GM23338 (cell line): ENCODE measurements around the gene RPL10. TPM values are rescaled to one million over a fixed set of nuclear protein-coding genes. Genes with fewer than 3 reads are reported as not detected.

Experiments
- ATAC-seq: fragments of 200-7000 bp; cut with Tn5 transposase; 3 replicates; pipeline ENCODE4 v1.9.1; 2020
- DNase-seq: peaks from one replicate; pipeline ENCODE4 v3.0.0-alpha.2; 2015; ENCODE audit warnings: low spot score
- H2AFZ ChIP-seq: fragments of 200-600 bp; sonication (generic); 2 replicates; pipeline ENCODE4 v1.8.0; 2016; ENCODE audit warnings: antibody characterized with exemption, mild to moderate bottlenecking, moderate library complexity
- H3F3A ChIP-seq: fragments of 200-600 bp; sonication (generic); replicated peaks from 2 replicates; pipeline ENCODE4 v1.8.0; 2017; ENCODE audit warnings: antibody characterized with exemption, mixed run types, low read depth
- H3K27ac ChIP-seq: fragments of 200-600 bp; sonication (generic); 2 replicates; pipeline ENCODE4 v1.6.1; 2016; ENCODE audit warnings: low read depth
- H3K27me3 ChIP-seq: fragments of 200-600 bp; sonication (generic); 2 replicates; pipeline ENCODE4 v1.8.0; 2016; ENCODE audit warnings: mild to moderate bottlenecking, mixed run types, moderate library complexity; ENCODE audit not compliant: insufficient read depth
- H3K36me3 ChIP-seq: fragments of 200-600 bp; sonication (generic); 2 replicates; pipeline ENCODE4 v1.8.0; 2016; ENCODE audit warnings: mild to moderate bottlenecking; ENCODE audit not compliant: insufficient read depth
- H3K4me1 ChIP-seq: fragments of 200-600 bp; sonication (generic); 2 replicates; pipeline ENCODE4 v1.8.0; 2016; ENCODE audit warnings: mild to moderate bottlenecking, moderate library complexity; ENCODE audit not compliant: insufficient read depth
- H3K4me2 ChIP-seq: fragments of 200-600 bp; sonication (generic); 2 replicates; pipeline ENCODE4 v1.7.1; 2017; ENCODE audit warnings: mixed run types
- H3K4me3 ChIP-seq: fragments of 200-600 bp; sonication (generic); 2 replicates; pipeline ENCODE4 v1.6.1; 2016; ENCODE audit warnings: mixed run types
- H3K79me2 ChIP-seq: fragments of 200-600 bp; sonication (generic); replicated peaks from 2 replicates; pipeline ENCODE4 v1.8.0; 2017; ENCODE audit warnings: mild to moderate bottlenecking; ENCODE audit not compliant: insufficient read depth
- H3K9me2 ChIP-seq: fragments of 200-600 bp; sonication (generic); 2 replicates; pipeline ENCODE4 v1.8.0; 2017; ENCODE audit not compliant: insufficient read depth
- H4K20me1 ChIP-seq: fragments of 200-600 bp; sonication (generic); replicated peaks from 2 replicates; pipeline ENCODE4 v1.8.0; 2017; ENCODE audit warnings: mild to moderate bottlenecking; ENCODE audit not compliant: insufficient read depth
- H3K27ac Mint-ChIP-seq: 2 replicates; pipeline ENCODE4 v1.8.0; 2020; ENCODE audit warnings: inconsistent platforms, mild to moderate bottlenecking, moderate library complexity, mixed read lengths
- H3K27me3 Mint-ChIP-seq: 3 replicates; pipeline ENCODE4 v1.8.0; 2022; ENCODE audit warnings: low read depth, mild to moderate bottlenecking, moderate library complexity, mixed read lengths, inconsistent platforms; ENCODE audit not compliant: insufficient read depth, poor library complexity
- H3K36me3 Mint-ChIP-seq: 3 replicates; pipeline ENCODE4 v1.8.0; 2021; ENCODE audit warnings: low read depth, mild to moderate bottlenecking, inconsistent platforms, moderate library complexity, mixed read lengths
- H3K4me1 Mint-ChIP-seq: 3 replicates; pipeline ENCODE4 v1.8.0; 2020; ENCODE audit warnings: mild to moderate bottlenecking, inconsistent platforms, mixed read lengths
- H3K4me3 Mint-ChIP-seq: 3 replicates; pipeline ENCODE4 v1.8.0; 2021; ENCODE audit warnings: moderate library complexity, mild to moderate bottlenecking, inconsistent platforms, mixed read lengths
- H3K9me3 Mint-ChIP-seq: 3 replicates; pipeline ENCODE4 v1.8.0; 2020; ENCODE audit warnings: moderate library complexity, mild to moderate bottlenecking, inconsistent platforms, mixed read lengths
- CREB1 ChIP-seq: fragments of 250-450 bp; sonication (Bioruptor Pico); IDR thresholded peaks from 2 replicates; pipeline ENCODE4 v1.5.0; 2020; ENCODE audit warnings: low read depth, mild to moderate bottlenecking, moderate library complexity
- CTCF ChIP-seq, 2 experiments: fragments of 200-600 bp in 1 of 2; sonication (generic) in 1 of 2; conservative IDR thresholded peaks; 2 replicates each; pipeline versions ENCODE4 v1.5.1 to v1.6.1; 2016 to 2017; ENCODE audit warnings: antibody characterized with exemption in 2 of 2, low read depth in 2 of 2, mild to moderate bottlenecking in 2 of 2, moderate library complexity in 1 of 2
- EZH2 ChIP-seq: fragments of 200-600 bp; sonication (generic); IDR thresholded peaks from one replicate; pipeline ENCODE4 v1.8.0; 2017; ENCODE audit warnings: antibody characterized with exemption, mild to moderate bottlenecking, low read depth; ENCODE audit not compliant: unreplicated experiment
- EZH2phosphoT487 ChIP-seq: fragments of 200-600 bp; sonication (generic); IDR thresholded peaks from one replicate; pipeline ENCODE4 v1.8.1; 2018; ENCODE audit warnings: antibody characterized with exemption; ENCODE audit not compliant: unreplicated experiment
- JUNB ChIP-seq: IDR thresholded peaks from one replicate; pipeline ENCODE4 v1.6.1; 2016; ENCODE audit warnings: antibody characterized with exemption; ENCODE audit not compliant: unreplicated experiment
- NANOG ChIP-seq: IDR thresholded peaks from 2 replicates; pipeline ENCODE4 v1.6.1; 2016; ENCODE audit warnings: antibody characterized with exemption, borderline replicate concordance
- POLR2AphosphoS5 ChIP-seq: IDR thresholded peaks from 2 replicates; pipeline ENCODE4 v1.6.1; 2016; ENCODE audit warnings: antibody characterized with exemption, low read depth
- REST ChIP-seq: IDR thresholded peaks from one replicate; pipeline ENCODE4 v1.6.1; 2018; ENCODE audit warnings: antibody characterized with exemption; ENCODE audit not compliant: unreplicated experiment
- STAT1 ChIP-seq: IDR thresholded peaks from one replicate; pipeline ENCODE4 v1.6.1; 2016; ENCODE audit warnings: antibody characterized with exemption; ENCODE audit not compliant: unreplicated experiment
- ZNF114 ChIP-seq: fragments of 250-450 bp; sonication (Bioruptor Pico); IDR thresholded peaks from 2 replicates; pipeline ENCODE4 v1.5.0; 2020; ENCODE audit warnings: mild to moderate bottlenecking, moderate library complexity
- ZNF331 ChIP-seq: fragments of 250-450 bp; sonication (Bioruptor Pico); IDR thresholded peaks from 2 replicates; pipeline ENCODE4 v1.5.0; 2020; ENCODE audit warnings: low read depth, mild to moderate bottlenecking, moderate library complexity
- ZNF462 ChIP-seq: fragments of 250-450 bp; sonication (Bioruptor Pico); IDR thresholded peaks from 2 replicates; pipeline ENCODE4 v1.5.0; 2020; ENCODE audit warnings: mild to moderate bottlenecking, moderate library complexity
- polyA plus RNA-seq: library from polyadenylated mRNA; unstranded; fragments of >200 nt; fragmentation: Nextera tagmentation; extraction: Ambion mirVana; gene quantifications from 2 replicates; pipeline ENCODE4 v1.2.1, GENCODE V29; 2016
- total RNA-seq: library from RNA; depleted of rRNA; stranded (reverse); fragments of >200 nt; shearing (Covaris generic); gene quantifications from 2 replicates; pipeline ENCODE4 v1.2.3, GENCODE V29; 2014
- TF ChIP-seq, protein P1 (sequence below): IDR thresholded peaks from 2 replicates; pipeline ENCODE4 v1.6.1; 2016; ENCODE audit warnings: antibody characterized with exemption

The RPL10 gene
- total and polyA plus RNA-seq, 2 experiments from 2014 or later = 1,696 to 4,929 TPM

DNA sequence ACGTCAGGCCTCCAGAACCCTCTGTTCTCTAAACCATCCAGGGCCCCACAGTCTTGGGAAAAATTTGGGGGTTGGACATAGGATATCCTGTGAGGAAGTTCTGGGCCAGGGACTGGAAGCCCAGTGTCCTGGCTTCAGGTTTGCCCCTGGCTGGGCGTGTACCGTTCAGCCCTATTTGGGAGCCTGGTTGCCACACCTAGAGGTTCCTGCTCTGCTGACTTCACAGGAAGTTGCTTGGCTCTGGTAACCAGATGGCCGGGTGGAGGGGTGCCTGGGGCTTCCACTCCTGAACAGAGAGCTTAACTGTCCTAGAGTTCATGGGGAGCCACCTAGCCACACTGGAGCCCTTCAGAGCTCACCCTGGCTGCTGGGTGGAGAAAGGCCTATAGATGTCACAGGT, 14.3 kb downstream of the RPL10 start:
- no peak overlapping the region for H3K27ac Mint-ChIP-seq
- H3K36me3 Mint-ChIP-seq = peaks cover 5% of the 10 kb centered on the region
- ATAC-seq (no peak), DNase-seq (no peak)
- Histone ChIP-seq H3K36me3 (no peaks in the 10 kb centered on the region), H3K4me1 (peaks cover 8% of the 10 kb centered on the region; the same call in 1 of the 2 replicates), H3K27me3 (no peaks in the 10 kb centered on the region), H3K79me2 (no peaks in the 10 kb centered on the region), H3K4me3 (peak overlapping the region; percentile 67), H2AFZ (no peak overlapping the region), H3K27ac (no peak overlapping the region), H4K20me1 (no peaks in the 10 kb centered on the region), H3F3A (no peaks in the 10 kb centered on the region), H3K9me2 (no peaks in the 10 kb centered on the region), H3K4me2 (peak overlapping the region; percentile 77)
- H3K9me3 Mint-ChIP-seq = no peaks in the 10 kb centered on the region
- peaks cover 8% of the 10 kb centered on the region for H3K27me3 Mint-ChIP-seq
- peaks cover 12% of the 10 kb centered on the region for H3K4me1 Mint-ChIP-seq
- TF ChIP-seq REST (no peak), EZH2phosphoT487 (no peak), POLR2AphosphoS5 (no peak), ZNF462 (CRISPR knock-in tag) (no peak), CTCF (conservative IDR thresholded peaks at IDR 0.05; ENCODE audit: low read depth in 2 of 2) (no peak), JUNB (no peak), CREB1 (CRISPR knock-in tag) (no peak), ZNF114 (CRISPR knock-in tag) (no peak), STAT1 (no peak), EZH2 (no peak), ZNF331 (no peak), NANOG (no peak)
- TF ChIP-seq, protein P1, sequence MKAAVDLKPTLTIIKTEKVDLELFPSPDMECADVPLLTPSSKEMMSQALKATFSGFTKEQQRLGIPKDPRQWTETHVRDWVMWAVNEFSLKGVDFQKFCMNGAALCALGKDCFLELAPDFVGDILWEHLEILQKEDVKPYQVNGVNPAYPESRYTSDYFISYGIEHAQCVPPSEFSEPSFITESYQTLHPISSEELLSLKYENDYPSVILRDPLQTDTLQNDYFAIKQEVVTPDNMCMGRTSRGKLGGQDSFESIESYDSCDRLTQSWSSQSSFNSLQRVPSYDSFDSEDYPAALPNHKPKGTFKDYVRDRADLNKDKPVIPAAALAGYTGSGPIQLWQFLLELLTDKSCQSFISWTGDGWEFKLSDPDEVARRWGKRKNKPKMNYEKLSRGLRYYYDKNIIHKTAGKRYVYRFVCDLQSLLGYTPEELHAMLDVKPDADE = no peak
- peak overlapping the region; percentile 89 for H3K4me3 Mint-ChIP-seq
